H1 (cell line): ENCODE measurements around the gene POLR1B. TPM values are rescaled to one million over a fixed set of nuclear protein-coding genes. Genes with fewer than 3 reads are reported as not detected.

Source experiments
- CTCF ChIA-PET: fragments of 300-600 bp; sonication (Branson Sonifier 250); formaldehyde crosslinking; loops from one replicate; lab custom pipeline; 2021; ENCODE audit not compliant: partially characterized antibody; lab: Charles Lee
- POLR2A ChIA-PET: fragments of 300-600 bp; sonication (Branson Sonifier 250); formaldehyde crosslinking; loops from one replicate; lab custom pipeline; 2021; ENCODE audit warnings: inconsistent platforms; ENCODE audit not compliant: partially characterized antibody; lab: Charles Lee
- DNase-seq, 2 experiments: peaks; one replicate each; pipeline versions ENCODE4 v3.0.0 to v3.0.0-alpha.2; 2010 to 2022; ENCODE audit warnings: low spot score in 2 of 2, low read depth in 1 of 2, mixed read lengths in 1 of 2
- FAIRE-seq: peaks from 2 replicates; lab custom pipeline; 2011; peaks lifted over from hg19 to GRCh38; lab: Jason Lieb, UNC
- H2AFZ ChIP-seq: 2 replicates; pipeline ENCODE4 v1.8.1; 2012; ENCODE audit warnings: low read length, inconsistent platforms
- H2AK5ac ChIP-seq: 2 replicates; pipeline ENCODE4 v1.6.1; 2013; ENCODE audit warnings: low read depth, low read length
- H2BK120ac ChIP-seq: replicated peaks from 2 replicates; pipeline ENCODE3; 2013; ENCODE audit warnings: low read depth, low read length, inconsistent platforms
- H2BK12ac ChIP-seq: 2 replicates; pipeline ENCODE4 v1.6.1; 2013; ENCODE audit warnings: low read depth, low read length
- H2BK15ac ChIP-seq: 2 replicates; pipeline ENCODE4 v1.6.1; 2013; ENCODE audit warnings: low read length
- H2BK20ac ChIP-seq: 2 replicates; pipeline ENCODE4 v1.6.1; 2013; ENCODE audit warnings: low read length
- H2BK5ac ChIP-seq: 2 replicates; pipeline ENCODE4 v1.6.1; 2013; ENCODE audit warnings: low read depth, low read length
- H3K14ac ChIP-seq: 2 replicates; pipeline ENCODE4 v1.6.1; 2013; ENCODE audit warnings: inconsistent platforms; ENCODE audit not compliant: insufficient read length
- H3K18ac ChIP-seq: 2 replicates; pipeline ENCODE4 v1.6.1; 2013; ENCODE audit warnings: low read length; ENCODE audit errors: extremely low read depth
- H3K23ac ChIP-seq: 2 replicates; pipeline ENCODE4 v1.6.1; 2013; ENCODE audit warnings: inconsistent platforms; ENCODE audit not compliant: insufficient read length
- H3K23me2 ChIP-seq: 2 replicates; pipeline ENCODE4 v1.6.1; 2013; ENCODE audit warnings: low read depth, low read length
- H3K27ac ChIP-seq: 2 replicates; pipeline ENCODE4 v1.6.1; 2011; ENCODE audit warnings: low read depth, low read length, inconsistent platforms
- H3K27me3 ChIP-seq, 4 experiments: replicated peaks in 1 of 4; 1 replicate in 1 of 4; 2 replicates in 3 of 4; pipeline versions ENCODE4 v1.6.1 to v1.8.1; 2011 to 2013; ENCODE audit warnings: low read length in 3 of 4, mild to moderate bottlenecking in 3 of 4, inconsistent platforms in 2 of 4, mixed read lengths in 2 of 4, moderate library complexity in 1 of 4; ENCODE audit not compliant: control insufficient read depth in 3 of 4, insufficient read depth in 3 of 4; ENCODE audit errors: extremely low read depth in 1 of 4
- H3K36me3 ChIP-seq, 4 experiments: 2 replicates each; pipeline versions ENCODE4 v1.6.1 to v1.8.1; 2011 to 2013; ENCODE audit warnings: mild to moderate bottlenecking in 4 of 4, low read length in 3 of 4, moderate library complexity in 2 of 4, control low read depth in 1 of 4, inconsistent platforms in 1 of 4; ENCODE audit not compliant: insufficient read depth in 4 of 4, control insufficient read depth in 2 of 4
- H3K4ac ChIP-seq: replicated peaks from 2 replicates; pipeline ENCODE3; 2013; ENCODE audit warnings: low read length, low read depth, mixed read lengths, inconsistent platforms; ENCODE audit not compliant: insufficient read length
- H3K4me1 ChIP-seq, 4 experiments: replicated peaks in 1 of 4; 1 replicate in 1 of 4; 2 replicates in 3 of 4; pipeline versions ENCODE4 v1.6.1 to v1.8.1; 2011 to 2013; ENCODE audit warnings: low read length in 3 of 4, inconsistent platforms in 2 of 4, mixed read lengths in 1 of 4; ENCODE audit not compliant: insufficient read depth in 4 of 4, control insufficient read depth in 3 of 4
- H3K4me2 ChIP-seq, 2 experiments: 2 replicates each; pipeline versions ENCODE4 v1.6.1 to v1.8.1; 2011 to 2013; ENCODE audit warnings: low read depth in 2 of 2, low read length in 2 of 2, control low read depth in 1 of 2, inconsistent platforms in 1 of 2, mild to moderate bottlenecking in 1 of 2; ENCODE audit not compliant: insufficient read depth in 1 of 2
- H3K4me3 ChIP-seq, 4 experiments: fragments of 200-600, 300-600 bp in 1 of 4; sonication (generic), shearing (Covaris generic), sonication (Bioruptor Twin) in 1 of 4; 2 replicates each; pipeline versions ENCODE4 v1.5.1 to v1.8.1; 2011 to 2016; ENCODE audit warnings: low read length in 4 of 4, low read depth in 3 of 4, control low read depth in 2 of 4, inconsistent platforms in 2 of 4, mild to moderate bottlenecking in 2 of 4, mixed read lengths in 1 of 4, moderate library complexity in 1 of 4; ENCODE audit not compliant: insufficient read depth in 2 of 4; ENCODE audit errors: extremely low read depth in 1 of 4
- H3K56ac ChIP-seq: replicated peaks from 2 replicates; pipeline ENCODE3; 2013; ENCODE audit warnings: low read depth, mild to moderate bottlenecking, mixed read lengths, low read length, inconsistent platforms; ENCODE audit not compliant: insufficient read length
- H3K79me1 ChIP-seq: 2 replicates; pipeline ENCODE4 v1.6.1; 2013; ENCODE audit warnings: low read depth, low read length, control low read depth
- H3K79me2 ChIP-seq, 2 experiments: 2 replicates each; pipeline versions ENCODE4 v1.6.1 to v1.8.1; 2012 to 2013; ENCODE audit warnings: low read length in 2 of 2, mild to moderate bottlenecking in 2 of 2, inconsistent platforms in 1 of 2; ENCODE audit not compliant: insufficient read depth in 2 of 2, control insufficient read depth in 1 of 2
- H3K9ac ChIP-seq, 4 experiments: replicated peaks in 1 of 4; 1 replicate in 1 of 4; 2 replicates in 3 of 4; pipeline versions ENCODE4 v1.6.1 to v1.8.1; 2011 to 2013; ENCODE audit warnings: low read depth in 3 of 4, low read length in 3 of 4, control low read depth in 2 of 4, mild to moderate bottlenecking in 2 of 4, moderate library complexity in 2 of 4, inconsistent platforms in 1 of 4; ENCODE audit errors: extremely low read depth in 1 of 4
- H3K9me3 ChIP-seq, 2 experiments: 2 replicates each; pipeline versions ENCODE4 v1.6.1 to v1.8.1; 2012 to 2013; ENCODE audit warnings: mild to moderate bottlenecking in 2 of 2, moderate library complexity in 2 of 2, control low read depth in 1 of 2, inconsistent platforms in 1 of 2, low read depth in 1 of 2, low read length in 1 of 2, mixed read lengths in 1 of 2; ENCODE audit not compliant: insufficient read depth in 2 of 2
- H4K20me1 ChIP-seq, 2 experiments: replicated peaks in 1 of 2; 2 replicates each; pipeline versions ENCODE3 to v1.8.1; 2011 to 2013; ENCODE audit warnings: inconsistent platforms in 2 of 2, low read length in 2 of 2, mild to moderate bottlenecking in 1 of 2; ENCODE audit not compliant: insufficient read depth in 2 of 2, control insufficient read depth in 1 of 2
- H4K5ac ChIP-seq: 2 replicates; pipeline ENCODE4 v1.6.1; 2013; ENCODE audit warnings: low read length, low read depth, mixed read lengths, inconsistent platforms; ENCODE audit not compliant: insufficient read length
- H4K8ac ChIP-seq: 2 replicates; pipeline ENCODE4 v1.8.0; 2013; ENCODE audit warnings: mild to moderate bottlenecking, moderate library complexity, low read length, inconsistent platforms; ENCODE audit not compliant: insufficient read depth; ENCODE audit errors: extremely low read depth
- H4K91ac ChIP-seq: replicated peaks from 2 replicates; pipeline ENCODE3; 2013; ENCODE audit warnings: low read length, mixed read lengths, inconsistent platforms; ENCODE audit not compliant: insufficient read length
- CBX8 ChIP-seq: fragments of 300-800, 300-1000 bp; sonication (generic); IDR thresholded peaks from 2 replicates; pipeline ENCODE4 v1.7.1; 2016; ENCODE audit warnings: low read depth, low read length, borderline replicate concordance
- CREB1 ChIP-seq: IDR thresholded peaks from 2 replicates; pipeline ENCODE4 v1.6.1; 2012; ENCODE audit warnings: inconsistent platforms
- CTBP2 ChIP-seq: IDR thresholded peaks from 2 replicates; pipeline ENCODE4 v1.7.0; 2011; ENCODE audit warnings: borderline replicate concordance, mild to moderate bottlenecking, moderate library complexity, mixed read lengths, low read length; ENCODE audit not compliant: insufficient read depth, insufficient read length
- EZH2 ChIP-seq: fragments of 200-600 bp; sonication (generic); IDR thresholded peaks from 2 replicates; pipeline ENCODE4 v1.7.1; 2012; ENCODE audit warnings: low read depth, mild to moderate bottlenecking, moderate library complexity, low read length, inconsistent platforms; ENCODE audit not compliant: severe bottlenecking
- KDM5A ChIP-seq: fragments of 200-600 bp; IDR thresholded peaks from 2 replicates; pipeline ENCODE4 v1.7.1; 2012; ENCODE audit warnings: mild to moderate bottlenecking, low read length, inconsistent platforms, mixed read lengths
- NANOG ChIP-seq: IDR thresholded peaks from 2 replicates; pipeline ENCODE4 v1.6.1; 2011; ENCODE audit warnings: low read length, low read depth, mild to moderate bottlenecking, inconsistent platforms; ENCODE audit not compliant: insufficient read depth, poor library complexity, severe bottlenecking
- NRF1 ChIP-seq: IDR thresholded peaks from 2 replicates; pipeline ENCODE4 v1.6.1; 2011; ENCODE audit warnings: mild to moderate bottlenecking, low read depth, low read length, improper control_type of control experiment
- RFX5 ChIP-seq: IDR thresholded peaks from 2 replicates; pipeline ENCODE4 v1.6.1; 2011; ENCODE audit warnings: low read depth, low read length, improper control_type of control experiment, borderline replicate concordance
- SUZ12 ChIP-seq: fragments of 200-600 bp; sonication (generic); IDR thresholded peaks from 2 replicates; pipeline ENCODE4 v1.6.1; 2012; ENCODE audit warnings: mild to moderate bottlenecking, inconsistent platforms, low read length, moderate library complexity, mixed read lengths
- WGBS, 2 experiments: shearing (Covaris generic) in 1 of 2; methylation state at CpG; one replicate each; pipeline versions ENCODE4 v1.1.6 to v1.1.7; 2013 to 2015; ENCODE audit warnings: low lambda C conversion rate in 2 of 2, mixed read lengths in 2 of 2, inconsistent platforms in 1 of 2, low coverage in 1 of 2, missing lambda C conversion rate in 1 of 2; ENCODE audit not compliant: insufficient replicate concordance in 2 of 2, insufficient coverage in 1 of 2, insufficient read length in 1 of 2; ENCODE audit errors: extremely low coverage in 1 of 2, missing lambda C conversion rate in 1 of 2; 5-methylcytosine and 5-hydroxymethylcytosine counted together
- polyA plus RNA-seq, 7 experiments: library from polyadenylated mRNA; depleted of rRNA in 3 of 7; stranded (reverse) in 5 of 7; unstranded in 2 of 7; fragments of >200 nt in 5 of 7; fragments of 200-250 nt in 2 of 7; gene quantifications; 1 replicate in 5 of 7; 2 replicates in 1 of 7; 4 replicates in 1 of 7; pipeline versions ENCODE4 v1.2.1 to v1.2.3, GENCODE V29; 2011 to 2013; ENCODE audit warnings: missing spikeins in 2 of 7, mixed read lengths in 2 of 7
- total RNA-seq: library from RNA; stranded (reverse); fragmentation: NEBNext Ultra II Directional; extraction: Animal tissue kit (Norgen Biotek cat#: 25700); gene quantifications from 2 replicates; pipeline ENCODE4 v1.2.1, GENCODE V29; 2021
- TF ChIP-seq, protein P1 (sequence below): IDR thresholded peaks from 2 replicates; pipeline ENCODE4 v1.6.1; 2011; ENCODE audit warnings: low read length, improper control_type of control experiment

Gene POLR1B
- total and polyA plus RNA-seq, 2 of the 8 experiments (the other 6 are each of a cell fraction or from before 2014, with no cell fraction given): 24.3 to 69.4 TPM

DNA sequence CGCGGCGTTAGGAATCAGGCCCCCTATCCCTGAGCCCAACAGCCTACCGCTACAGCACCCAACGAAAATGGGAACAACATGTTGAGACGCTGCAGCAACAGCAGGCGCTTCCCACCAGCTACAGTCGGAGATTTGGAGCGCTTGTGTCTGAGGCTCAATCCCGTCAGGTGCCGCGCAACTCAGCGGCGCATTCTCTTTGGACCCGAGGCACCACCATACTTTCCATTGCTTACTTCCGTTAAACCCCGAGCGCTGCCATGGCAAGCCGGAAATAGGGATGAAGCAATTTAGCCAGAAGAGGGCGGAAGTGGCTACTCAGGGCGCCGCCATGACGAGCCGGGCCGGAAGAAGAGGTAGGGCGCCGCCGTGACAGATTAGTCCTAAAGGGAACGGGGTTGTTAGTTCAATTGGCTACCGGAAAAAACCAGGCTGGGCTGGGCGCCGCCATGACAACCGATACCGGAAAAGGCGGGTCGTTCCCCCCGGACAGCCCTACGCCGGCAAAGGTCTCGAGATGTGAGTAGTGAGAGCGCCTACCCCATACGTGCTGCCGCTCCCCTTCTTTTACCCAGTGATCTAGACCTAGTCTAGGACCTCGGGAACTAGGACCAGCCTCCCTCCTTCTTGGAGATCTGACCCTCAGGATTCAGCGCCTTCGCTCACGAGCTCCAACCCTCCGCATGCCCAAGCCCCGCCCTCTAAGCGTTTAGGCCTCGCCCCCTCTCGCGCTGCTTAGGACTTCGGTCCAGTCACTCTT, 42.0 kb downstream of the POLR1B start, which contains the start of gene CHCHD5:
CHCHD5 (plus strand) TSS at position 476 of the 757 bp plus-strand sequence; CDS start at position 515, 39 bp downstream.
- Histone ChIP-seq H3K9me3 (no peaks in the 10 kb centered on the region), H2BK12ac (peak within 1 kb of the TSS; percentile 97), H3K23ac (no peak within 1 kb of the TSS), H3K23me2 (peaks cover 9% of the 10 kb centered on the region; the same call in 1 of the 2 replicates), H4K20me1 (no peaks in the 10 kb centered on the region), H4K5ac (peak within 1 kb of the TSS; percentile 99), H2BK120ac (peak within 1 kb of the TSS; percentile 13), H3K4me3 (peak within 1 kb of the TSS; percentile 82 to 93 (median 88)), H4K8ac (peak within 1 kb of the TSS; percentile 93), H3K79me2 (no peaks in the 10 kb centered on the region), H3K9ac (peak within 1 kb of the TSS; percentile 80 to 95 (median 86)), H3K27ac (peak within 1 kb of the TSS; percentile 96), H2BK20ac (no peak within 1 kb of the TSS), H3K4ac (peak within 1 kb of the TSS; percentile 47), H2BK5ac (peak within 1 kb of the TSS; percentile 99), H3K4me2 (peak within 1 kb of the TSS; percentile 72 to 80), H3K14ac (no peak within 1 kb of the TSS), H3K56ac (peak within 1 kb of the TSS; percentile 93), H4K91ac (peak within 1 kb of the TSS; percentile 78), H3K4me1 (peaks cover 0 to 4% (median 2%) of the 10 kb centered on the region in 4 experiments; a peak in 4 of 7 replicates), H2BK15ac (peak within 1 kb of the TSS; percentile 90; the same call in 1 of the 2 replicates), H3K27me3 (no peaks in the 10 kb centered on the region), H2AK5ac (no peak within 1 kb of the TSS; the same call in 1 of the 2 replicates), H3K36me3 (peaks cover 0 to 8% (median 2%) of the 10 kb centered on the region in 4 experiments; a peak in 5 of 8 replicates), H3K18ac (peak within 1 kb of the TSS; percentile 100), H3K79me1 (no peaks in the 10 kb centered on the region), H2AFZ (peak within 1 kb of the TSS; percentile 98)
- CTCF ChIA-PET: interaction anchor here (0.8 to 4.0 kb wide), 10 partner anchors 10 to 642 kb away, joined by 3 to 17 read pairs (median 4); partner anchors contain the start of gene SLC20A1
- no peak for FAIRE-seq
- POLR2A ChIA-PET: interaction anchor here (0.8 to 1.4 kb wide), 7 partner anchors 8 to 143 kb away, joined by 3 to 5 read pairs (median 3); no protein-coding TSS in a partner anchor
- DNase-seq: peak; percentile 85 to 89
- WGBS, 2 experiments: 1% methylated on average over 54 of the region's 54 CpGs; no CpG with 5 or more reads in 1 of the 2 experiments
- TF ChIP-seq EZH2 (no peak), RFX5 (no peak), NRF1 (peak; percentile 32; the same call in 1 of the 2 replicates), CBX8 (no peak), SUZ12 (no peak), CREB1 (peak; percentile 88), CTBP2 (no peak), KDM5A (no peak), NANOG (peak; percentile 71)
- TF ChIP-seq, protein P1, sequence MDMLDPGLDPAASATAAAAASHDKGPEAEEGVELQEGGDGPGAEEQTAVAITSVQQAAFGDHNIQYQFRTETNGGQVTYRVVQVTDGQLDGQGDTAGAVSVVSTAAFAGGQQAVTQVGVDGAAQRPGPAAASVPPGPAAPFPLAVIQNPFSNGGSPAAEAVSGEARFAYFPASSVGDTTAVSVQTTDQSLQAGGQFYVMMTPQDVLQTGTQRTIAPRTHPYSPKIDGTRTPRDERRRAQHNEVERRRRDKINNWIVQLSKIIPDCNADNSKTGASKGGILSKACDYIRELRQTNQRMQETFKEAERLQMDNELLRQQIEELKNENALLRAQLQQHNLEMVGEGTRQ: no peak
